Stimulated activated CD4-positive, alpha-beta T cell treated with anti-CD3 and anti-CD28 coated beads, TNF-alpha, amount 100 ng/mL, for 48 hours (primary cell): ENCODE measurements around the gene PRR16.
"Not testable (repeated sequence)": the region's sequence is repeated elsewhere in the genome, so short reads cannot be mapped to it uniquely, and the experiment has no call there.

Experiments
- DNase-seq, 3 donors: peaks; one replicate each; pipeline ENCODE4 v3.0.0-alpha.2; 2020; ENCODE audit warnings: low read depth in 3 of 3

The PRR16 gene

GRCh38 chr5:120655828-120656435, 191.8 kb downstream of the PRR16 start:
- DNase-seq: peak in 1 of 3 donors; percentile 1

- DNase-seq: no peak
These were observed 193.0 kb downstream of the PRR16 start for GRCh38 chr5:120657104-120657503.

DNA sequence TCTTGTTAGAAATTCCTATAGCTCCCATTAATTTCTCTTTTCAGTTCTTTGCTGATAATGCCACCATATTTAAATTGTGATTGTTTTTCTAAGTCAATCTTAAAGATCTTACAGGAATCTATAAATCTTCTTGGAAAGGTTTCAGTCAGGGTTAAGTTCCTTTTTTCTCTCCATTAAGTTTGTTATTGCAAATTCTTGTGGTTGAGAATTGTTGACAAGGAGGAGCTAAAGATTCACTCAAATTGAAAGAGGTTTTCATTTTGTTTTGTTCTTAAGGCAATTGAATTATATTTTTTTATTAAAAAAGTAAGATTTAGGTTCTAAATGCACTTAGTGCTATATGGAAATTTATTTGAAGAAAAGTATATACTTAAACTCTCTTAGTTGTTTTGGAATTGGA, 213.4 kb downstream of the PRR16 start:
- DNase-seq: no peak

- no peak for DNase-seq
These were observed 214.2 kb downstream of the PRR16 start for GRCh38 chr5:120678279-120678678.

GRCh38 chr5:120682851-120683250, 218.8 kb downstream of the PRR16 start:
- no peak for DNase-seq

DNA sequence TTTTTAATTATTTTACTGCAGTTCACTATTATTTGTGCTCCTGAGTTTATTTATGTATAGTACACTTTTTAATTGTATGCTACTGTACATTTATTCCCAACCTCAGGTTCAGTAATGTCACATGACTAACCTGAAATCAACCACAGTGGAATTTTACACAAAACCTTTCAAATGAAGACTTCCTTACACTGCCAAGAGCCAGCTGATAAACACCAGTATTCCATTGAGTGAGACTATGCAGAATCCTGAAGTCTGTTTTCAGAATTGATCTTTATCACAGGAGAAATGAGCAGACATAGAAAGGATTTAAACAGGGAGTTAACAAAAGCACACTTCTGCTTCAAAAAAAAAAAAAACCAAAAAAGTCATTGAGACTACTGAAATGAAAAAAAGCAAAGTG, 219.5 kb downstream of the PRR16 start:
- no peak for DNase-seq

GRCh38 chr5:120684213-120684612, 220.1 kb downstream of the PRR16 start:
- DNase-seq: no peak

DNA sequence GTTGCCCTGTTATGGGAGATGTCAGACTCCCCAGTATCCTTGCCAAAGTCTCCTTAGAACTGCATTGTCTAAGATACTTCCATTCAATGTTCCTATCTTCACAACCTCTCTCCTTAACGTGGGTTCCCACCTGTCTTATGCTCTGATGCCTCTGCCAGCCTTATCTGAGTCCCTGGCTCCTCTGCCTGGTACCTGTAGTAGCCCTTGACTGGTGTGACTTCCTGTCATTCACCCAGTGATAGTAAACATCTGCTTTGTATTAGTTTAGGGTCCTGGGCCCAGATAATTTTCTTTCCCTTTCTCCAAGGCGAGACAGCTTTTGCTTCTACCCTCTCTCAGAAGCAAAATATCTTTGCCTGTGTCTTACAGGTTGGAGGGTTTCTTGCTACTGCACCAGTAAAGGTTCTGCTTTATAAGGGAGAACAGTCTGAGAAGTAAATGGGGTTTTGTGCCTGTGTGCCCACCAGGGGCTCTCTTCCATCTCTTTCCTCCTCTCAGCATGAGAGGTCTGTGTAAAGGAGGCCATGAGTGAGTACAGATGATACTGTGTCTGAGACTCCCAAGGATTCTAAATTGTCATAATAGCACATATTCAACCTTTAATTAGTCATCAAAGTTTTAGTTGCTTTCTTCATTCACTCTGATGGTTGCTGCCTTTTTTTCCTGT, 220.8 kb downstream of the PRR16 start:
- no peak for DNase-seq

- no peak for DNase-seq
These were observed 226.7 kb downstream of the PRR16 start for GRCh38 chr5:120690621-120691407.

- no peak for DNase-seq
These were observed 228.2 kb downstream of the PRR16 start for GRCh38 chr5:120692325-120692724.

DNA sequence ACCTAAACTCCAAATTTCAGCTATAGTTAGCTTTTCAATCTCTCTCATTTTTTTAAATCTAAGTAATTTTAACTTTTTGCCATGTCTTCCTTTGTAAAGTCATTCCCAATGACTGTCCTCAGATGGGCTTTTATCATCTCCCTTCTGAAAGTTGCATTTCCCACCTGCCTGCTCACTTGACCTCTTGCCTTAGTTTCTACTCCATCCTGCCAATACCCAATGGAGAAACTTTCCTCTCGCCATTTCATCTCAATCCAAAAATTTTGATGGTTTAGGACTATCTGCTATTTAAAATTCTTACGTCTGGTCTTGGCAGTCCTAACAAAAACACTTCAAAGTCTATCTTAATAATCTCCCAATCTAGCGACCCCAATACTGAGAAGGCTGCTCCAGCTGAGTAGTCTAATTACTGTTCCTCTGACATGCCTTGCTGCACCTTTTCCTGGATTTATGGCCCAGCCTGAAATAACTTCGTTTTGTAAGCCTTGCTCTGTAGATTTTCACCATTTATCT, 231.3 kb downstream of the PRR16 start:
- DNase-seq: no peak

DNA sequence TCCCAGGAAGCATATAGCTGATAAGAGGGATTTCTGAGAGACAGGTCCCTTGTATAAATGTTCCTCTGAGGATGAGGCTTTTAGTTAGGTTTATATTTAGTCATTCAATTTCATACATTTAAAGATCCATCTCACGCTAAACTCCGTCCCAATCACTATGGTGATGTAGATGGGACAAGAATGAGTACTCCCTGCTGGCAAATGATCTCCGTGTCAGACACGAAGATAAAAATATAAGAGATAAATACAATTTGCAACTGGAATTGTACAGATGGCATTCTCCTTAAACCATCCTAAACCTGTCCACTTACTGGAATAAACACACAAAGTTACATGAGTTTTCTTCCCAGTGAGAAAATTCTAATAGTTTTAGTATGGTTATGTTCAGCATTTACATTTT, 233.0 kb downstream of the PRR16 start:
- no peak for DNase-seq

DNA sequence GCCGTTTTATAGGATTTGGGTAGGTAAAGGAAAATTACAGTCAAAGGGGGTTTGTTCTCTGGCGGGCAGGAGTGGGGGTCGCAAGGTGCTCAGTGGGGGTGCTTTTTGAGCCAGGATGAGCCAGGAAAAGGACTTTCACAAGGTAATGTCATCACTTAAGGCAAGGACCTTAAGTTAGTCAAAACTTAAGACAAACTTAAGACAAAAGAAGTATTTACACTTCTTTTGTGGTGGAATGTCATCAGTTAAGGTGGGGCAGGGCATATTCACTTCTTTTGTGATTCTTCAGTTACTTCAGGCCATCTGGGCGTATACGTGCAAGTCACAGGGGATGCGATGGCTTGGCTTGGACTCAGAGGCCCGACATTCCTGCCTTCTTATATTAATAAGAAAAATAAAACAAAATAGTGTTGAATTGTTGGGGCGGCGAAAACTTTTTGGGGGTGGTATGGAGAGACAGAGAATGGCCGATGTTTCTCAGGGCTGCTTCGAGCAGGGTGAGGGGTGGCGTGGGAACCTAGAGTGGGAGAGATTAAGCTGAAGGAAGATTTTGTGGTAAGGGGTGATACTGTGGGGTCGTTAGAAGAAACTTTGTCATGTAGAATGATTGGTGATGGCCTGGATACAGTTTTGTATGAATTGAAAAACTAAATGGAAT, 233.7 kb downstream of the PRR16 start:
- DNase-seq: not testable (repeated sequence)

DNA sequence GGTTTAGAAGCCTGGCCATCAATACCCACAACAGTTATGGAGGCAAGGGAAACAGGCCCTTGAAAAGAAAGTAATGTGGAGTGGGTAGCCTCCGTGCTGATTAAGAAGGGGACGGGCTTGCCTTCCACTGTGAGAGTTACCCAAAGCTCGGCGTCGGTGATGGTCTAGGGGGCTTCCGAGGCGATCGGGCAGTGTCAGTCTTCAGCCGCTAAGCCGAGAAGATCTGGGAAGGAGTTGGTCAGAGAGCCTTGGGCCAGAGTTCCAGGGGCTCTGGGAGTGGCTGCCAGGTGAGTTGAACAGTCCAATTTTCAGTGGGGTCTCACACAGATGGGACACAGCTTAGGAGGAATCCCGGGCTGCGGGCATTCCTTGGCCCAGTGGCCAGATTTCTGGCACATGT, 236.6 kb downstream of the PRR16 start:
- DNase-seq: not testable (repeated sequence)

DNA sequence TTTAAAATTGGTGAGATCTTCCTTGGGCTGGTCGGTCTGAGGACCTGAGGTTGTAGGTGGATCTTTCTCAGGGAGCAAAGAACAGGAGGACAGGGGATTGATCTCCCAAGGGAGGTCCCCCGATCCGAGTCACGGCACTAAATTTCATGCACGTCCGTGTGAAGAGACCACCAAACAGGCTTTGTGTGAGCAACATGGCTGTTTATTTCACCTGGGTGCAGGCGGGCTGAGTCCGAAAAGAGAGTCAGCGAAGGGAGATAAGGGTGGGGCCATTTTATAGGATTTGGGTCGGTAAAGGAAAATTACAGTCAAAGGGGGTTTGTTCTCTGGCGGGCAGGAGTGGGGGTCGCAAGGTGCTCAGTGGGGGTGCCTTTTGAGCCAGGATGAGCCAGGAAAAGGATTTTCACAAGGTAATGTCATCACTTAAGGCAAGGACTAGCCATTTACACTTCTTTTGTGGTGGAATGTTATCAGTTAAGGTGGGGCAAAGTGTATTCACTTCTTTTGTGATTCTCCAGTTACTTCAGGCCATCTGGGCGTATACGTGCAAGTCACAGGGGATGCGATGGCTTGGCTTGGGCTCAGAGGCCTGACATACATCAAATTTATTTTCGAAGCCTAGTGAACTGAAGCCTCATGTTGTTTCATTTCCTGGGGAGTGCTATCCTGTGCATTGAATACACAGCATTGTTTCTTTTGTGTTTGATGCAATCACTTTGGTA, 238.9 kb downstream of the PRR16 start:
- not testable (repeated sequence) for DNase-seq

GRCh38 chr5:120703918-120704587, 240.0 kb downstream of the PRR16 start:
- no peak for DNase-seq

DNA sequence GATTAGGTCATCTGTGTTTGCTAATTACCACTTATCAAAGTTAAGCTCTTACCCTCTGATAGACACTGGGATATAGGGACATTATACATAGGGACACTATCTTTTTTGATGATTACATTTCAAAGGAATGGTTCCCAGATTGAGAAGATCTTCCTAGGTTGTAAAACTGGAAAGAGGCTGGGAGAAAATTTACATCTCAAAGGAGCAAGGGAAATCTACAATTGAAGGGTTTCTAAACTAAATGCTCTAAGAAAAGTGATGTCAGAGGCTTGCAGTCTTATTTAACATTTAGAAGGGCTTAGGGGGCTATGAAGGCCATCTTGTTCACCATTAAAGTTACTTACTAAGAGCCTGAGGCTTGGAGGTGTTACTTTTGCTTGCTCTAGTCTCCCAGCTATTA, 242.8 kb downstream of the PRR16 start:
- no peak for DNase-seq

DNA sequence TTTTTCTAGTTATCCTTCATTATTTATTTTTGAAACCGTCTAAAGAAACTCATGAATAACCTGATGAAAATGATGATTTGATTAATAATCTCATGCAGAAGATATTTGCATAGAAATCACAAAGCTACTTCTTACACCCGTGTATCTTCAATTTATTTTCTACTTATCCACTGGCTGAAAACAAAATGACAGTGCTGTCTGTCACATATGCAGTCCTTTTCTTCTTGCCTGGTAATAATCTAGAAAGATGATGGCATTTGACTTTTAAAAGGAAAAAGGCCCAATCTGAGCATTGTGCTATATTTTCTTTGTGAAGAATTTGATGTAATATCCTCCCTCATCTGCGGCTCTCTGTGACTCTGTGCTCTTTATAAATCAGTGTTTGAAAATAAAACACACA, 253.3 kb downstream of the PRR16 start:
- DNase-seq: no peak

DNA sequence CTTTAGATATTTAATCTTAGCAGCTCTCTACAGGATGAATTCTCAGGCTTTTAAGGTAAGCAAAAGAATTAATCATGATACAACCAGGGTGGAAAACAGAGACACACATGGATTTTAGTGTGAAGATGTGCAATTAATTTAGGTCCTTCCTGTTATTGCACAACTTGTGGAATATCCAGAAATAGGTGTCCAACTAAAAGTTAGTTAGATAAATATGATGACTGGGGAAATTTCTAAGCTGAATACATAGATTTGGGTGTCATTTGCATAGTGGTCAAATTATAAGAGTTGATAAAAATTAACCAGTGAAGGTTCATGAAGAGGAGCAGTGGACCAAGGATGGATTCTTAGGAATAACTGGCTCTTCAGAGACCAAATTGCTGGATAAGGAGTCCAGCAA, 266.1 kb downstream of the PRR16 start:
- DNase-seq: no peak

DNA sequence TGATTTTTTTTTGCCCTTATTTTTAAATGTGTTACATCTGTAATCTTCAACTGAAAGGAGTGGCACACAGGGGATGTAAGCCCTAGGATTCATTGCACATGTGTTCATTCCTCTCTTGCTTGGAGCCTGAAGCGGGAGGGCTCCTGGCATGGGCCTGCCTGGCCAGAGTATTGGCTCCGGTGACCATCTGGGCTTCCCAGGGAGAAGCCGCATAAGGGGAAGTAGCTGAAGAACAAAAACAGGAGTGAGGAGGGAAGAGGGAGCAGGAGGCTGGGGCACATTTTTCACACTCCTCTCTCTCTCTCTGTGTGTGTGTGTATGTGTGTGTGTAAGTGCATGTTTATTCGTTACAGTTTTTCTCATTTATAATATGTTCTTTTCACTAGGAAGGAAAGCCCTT, 269.9 kb downstream of the PRR16 start:
- DNase-seq: no peak

GRCh38 chr5:120735076-120735475, 271.0 kb downstream of the PRR16 start:
- no peak for DNase-seq
